Measurements from ENCODE around the gene SULT2A1.
"Not testable (repeated sequence)": the region's sequence is repeated elsewhere in the genome, so short reads cannot be mapped to it uniquely, and the experiment has no call there.

SULT2A1 gene

DNA sequence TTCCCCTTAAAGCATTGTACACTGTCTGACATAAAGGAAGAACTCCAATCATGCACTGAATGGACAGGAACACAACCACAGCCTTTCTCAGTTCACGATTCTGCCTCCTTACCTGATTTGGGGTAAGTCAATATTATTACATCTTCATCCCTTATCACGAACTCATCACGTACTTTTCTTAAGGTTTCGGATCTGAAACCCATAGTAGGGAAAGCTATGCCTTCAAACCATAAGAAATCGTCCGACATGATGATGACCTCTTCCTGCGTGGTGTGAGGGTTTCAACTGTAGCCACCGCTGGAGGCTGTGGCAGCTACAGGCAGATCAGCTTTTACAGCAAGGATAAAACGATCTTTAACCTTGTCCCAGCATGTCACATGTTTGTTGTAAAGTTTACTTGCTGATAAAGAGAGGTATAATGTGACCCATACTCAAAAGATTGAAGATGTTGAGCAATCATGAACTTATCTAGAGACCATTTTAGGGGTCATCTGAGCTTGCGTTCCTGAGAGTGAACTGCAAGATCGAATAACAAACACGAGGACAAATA lies at the start of gene SULT2A1:
Gene SULT2A1 (minus strand): TSS at position 306 of the 550 bp plus-strand sequence. CDS start 58 bp downstream, at position 248.
- POLR2A ChIA-PET: no interaction called here
- CTCF ChIA-PET: interaction anchor here (2.5 kb wide), 1 partner anchor 17 kb away, joined by 11 read pairs; no protein-coding TSS in a partner anchor
- no peak within 1 kb of the TSS for H3K4me3 ChIP-seq (ENCODE audit: low read depth, low read length)
- no peak for TF ChIP-seq CTCF (IDR thresholded peaks at IDR 0.05; ENCODE audit: insufficient read depth, low read length, missing control alignments)
- no peak for DNase-seq (ENCODE audit: low read depth, low spot score)

GRCh38 chr19:47928581-47928980 lies 42.5 kb upstream of the SULT2A1 start:
- POLR2A ChIA-PET; H3K4me3 ChIP-seq (ENCODE audit: low read depth, low read length); DNase-seq (ENCODE audit: low read depth, low spot score); CTCF ChIA-PET: not testable (repeated sequence)

DNA sequence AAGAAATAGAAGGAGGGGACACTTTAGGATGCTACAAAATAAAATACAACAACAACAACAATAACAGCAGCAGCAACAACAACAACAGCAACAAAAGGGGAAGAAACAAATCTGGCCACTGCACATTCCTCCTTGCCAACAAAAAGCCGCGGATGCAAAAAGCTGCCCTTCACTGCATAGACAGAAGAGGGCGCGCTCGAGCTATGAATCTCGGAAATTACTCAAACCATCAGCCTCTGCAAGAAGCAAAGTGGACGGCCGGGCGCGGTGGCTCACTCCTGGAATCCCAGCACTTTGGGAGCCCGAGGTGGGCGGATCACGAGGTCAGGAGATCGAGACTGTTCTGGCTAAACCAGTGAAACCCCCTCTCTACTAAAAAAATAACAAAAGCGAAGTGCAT lies 34.0 kb upstream of the SULT2A1 start:
- CTCF ChIA-PET; POLR2A ChIA-PET; H3K4me3 ChIP-seq (ENCODE audit: low read depth, low read length); DNase-seq (ENCODE audit: low read depth, low spot score): not testable (repeated sequence)

DNA sequence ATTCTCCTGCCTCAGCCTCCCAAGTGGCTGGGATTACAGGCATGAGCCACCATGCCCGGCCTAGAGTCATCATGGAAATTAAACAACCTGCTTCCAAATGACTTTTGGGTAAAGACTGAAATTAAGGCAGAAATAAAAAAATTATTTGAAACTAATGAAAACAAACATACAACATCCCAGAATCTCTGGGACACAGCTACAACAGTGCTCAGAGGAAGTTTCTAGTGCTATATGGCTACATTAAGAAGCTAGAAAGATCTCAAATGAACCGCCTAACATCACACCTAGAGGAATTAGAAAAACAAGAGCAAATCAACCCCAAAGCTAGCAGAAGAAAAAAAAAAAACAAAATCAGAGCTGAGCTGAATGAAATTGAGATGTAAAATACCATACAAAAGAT lies 24.1 kb upstream of the SULT2A1 start:
- CTCF ChIA-PET; H3K4me3 ChIP-seq (ENCODE audit: low read depth, low read length); POLR2A ChIA-PET; DNase-seq (ENCODE audit: low read depth, low spot score): not testable (repeated sequence)

DNA sequence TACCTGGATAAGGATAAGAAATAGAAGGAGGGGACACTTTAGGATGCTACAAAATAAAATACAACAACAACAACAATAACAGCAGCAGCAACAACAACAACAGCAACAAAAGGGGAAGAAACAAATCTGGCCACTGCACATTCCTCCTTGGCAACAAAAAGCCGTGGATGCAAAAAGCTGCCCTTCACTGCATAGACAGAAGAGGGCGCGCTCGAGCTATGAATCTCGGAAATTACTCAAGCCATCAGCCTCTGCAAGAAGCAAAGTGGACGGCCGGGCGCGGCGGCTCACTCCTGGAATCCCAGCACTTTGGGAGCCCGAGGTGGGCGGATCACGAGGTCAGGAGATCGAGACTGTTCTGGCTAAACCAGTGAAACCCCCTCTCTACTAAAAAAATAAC lies 23.2 kb upstream of the SULT2A1 start:
- POLR2A ChIA-PET: not testable (repeated sequence)

DNA sequence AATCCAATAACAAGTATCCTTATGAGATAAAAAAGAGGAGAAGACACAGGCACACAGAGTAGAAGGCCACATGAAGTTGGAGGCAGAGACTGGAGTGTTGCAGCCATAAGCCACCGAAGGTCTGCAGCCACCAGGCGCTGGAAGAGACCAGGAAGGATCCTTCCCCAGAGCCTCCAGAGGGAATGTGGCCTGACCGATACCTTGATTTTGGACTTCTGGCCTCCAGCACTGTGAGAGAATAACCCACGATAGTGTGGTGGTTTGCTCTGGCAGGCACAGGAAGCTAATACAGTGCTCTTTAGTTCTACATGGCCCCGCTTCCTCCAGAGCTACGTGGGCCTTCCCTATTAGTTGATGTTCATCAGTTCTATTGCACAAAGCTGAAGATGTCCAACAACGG lies 15.3 kb upstream of the SULT2A1 start:
- CTCF ChIA-PET: interaction anchor here (1.1 kb wide), 2 partner anchors 9 to 38 kb away, joined by 3 to 5 read pairs; no protein-coding TSS in a partner anchor
- no peak overlapping the region for H3K4me3 ChIP-seq (ENCODE audit: low read depth, low read length)
- POLR2A ChIA-PET: no interaction called here
- TF ChIP-seq CTCF (IDR thresholded peaks at IDR 0.05; ENCODE audit: insufficient read depth, low read length, missing control alignments): no peak
- no peak for DNase-seq (ENCODE audit: low read depth, low spot score)

More for the DNA sequence above, 23.2 kb upstream of the SULT2A1 start:
- H3K4me3 ChIP-seq (ENCODE audit: low read depth, low read length); DNase-seq (ENCODE audit: low read depth, low spot score); CTCF ChIA-PET: not testable (repeated sequence)

- CTCF ChIA-PET: no interaction called here
- DNase-seq (ENCODE audit: low read depth, low spot score): no peak
- no peak overlapping the region for H3K4me3 ChIP-seq (ENCODE audit: low read depth, low read length)
- POLR2A ChIA-PET: no interaction called here
- TF ChIP-seq CTCF (IDR thresholded peaks at IDR 0.05; ENCODE audit: insufficient read depth, low read length, missing control alignments): no peak
Observed at GRCh38 chr19:47899335-47899734, 13.2 kb upstream of the SULT2A1 start.

GRCh38 chr19:47897861-47898260 lies 11.7 kb upstream of the SULT2A1 start:
- no peak for DNase-seq (ENCODE audit: low read depth, low spot score)
- no peak for TF ChIP-seq CTCF (IDR thresholded peaks at IDR 0.05; ENCODE audit: insufficient read depth, low read length, missing control alignments)
- no peak overlapping the region for H3K4me3 ChIP-seq (ENCODE audit: low read depth, low read length)
- ChIA-PET CTCF (no interaction called here), POLR2A (no interaction called here)

Measured in AG04449 (cell line).